Activated CD8-positive, alpha-beta memory T cell treated with anti-CD3 and anti-CD28 coated beads for 36 hours (primary cell): Measurements from ENCODE around the gene FAM180A. TPM values are rescaled to one million over a fixed set of nuclear protein-coding genes. Genes with fewer than 3 reads are reported as not detected.
"Not testable (repeated sequence)": the region's sequence is repeated elsewhere in the genome, so short reads cannot be mapped to it uniquely, and the experiment has no call there.

Experiments used
- CTCF ChIA-PET: fragments of 350-600 bp; sonication (Branson Sonifier 250); formaldehyde crosslinking; loops from one replicate; lab custom pipeline; 2021; ENCODE audit warnings: antibody characterized with exemption; lab: Charles Lee
- POLR2A ChIA-PET: fragments of 350-600 bp; sonication (Branson Sonifier 250); formaldehyde crosslinking; loops from one replicate; lab custom pipeline; 2021; ENCODE audit warnings: antibody characterized with exemption; lab: Charles Lee
- total RNA-seq, 2 experiments: library from RNA; stranded (reverse); gene quantifications; one replicate each; pipeline ENCODE4 v1.2.3, GENCODE V29; 2021

The FAM180A gene
- not detected for total RNA-seq

GRCh38 chr7:135748770-135749169 lies at the start of gene FAM180A:
TSS of gene FAM180A (minus strand) at chr7:135748813. CDS start at chr7:135748580, 233 bp downstream.
- ChIA-PET POLR2A (no interaction called here), CTCF (no interaction called here)

GRCh38 chr7:135798095-135798494 lies 49.5 kb upstream of the FAM180A start:
- POLR2A ChIA-PET = no interaction called here
- CTCF ChIA-PET = no interaction called here

DNA sequence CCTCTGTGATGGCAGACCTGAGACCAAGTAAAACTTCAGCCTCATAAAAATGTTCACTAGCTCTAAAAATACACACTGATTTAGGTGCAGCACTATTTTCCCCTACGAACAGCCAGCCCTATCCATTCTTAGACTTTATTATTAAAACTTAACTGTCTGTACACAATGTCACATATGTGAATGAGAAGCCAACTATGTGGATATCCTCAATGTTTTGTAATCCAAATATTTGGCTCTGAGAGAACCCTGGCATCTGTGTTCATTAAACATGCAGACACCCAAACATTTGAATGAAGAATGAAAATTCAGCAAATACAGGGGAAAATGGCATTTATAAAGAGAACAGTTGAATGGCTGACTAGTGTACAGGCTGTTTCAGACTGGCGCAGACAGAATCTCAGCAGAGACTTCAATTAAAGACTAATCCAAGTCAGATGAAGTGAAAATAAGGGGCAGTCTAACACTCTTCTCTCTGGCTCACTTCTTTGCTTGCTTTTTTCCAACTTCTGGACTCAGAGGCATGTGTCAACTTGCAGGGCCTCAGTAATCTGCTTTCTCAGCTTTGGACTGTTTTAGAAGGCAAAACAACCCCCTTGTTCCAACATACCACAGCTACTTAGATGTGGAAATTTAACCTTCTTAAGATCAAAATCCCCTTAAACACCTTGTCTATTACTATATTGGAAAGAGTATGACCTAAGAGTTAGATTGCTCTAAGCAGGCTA lies 47.4 kb upstream of the FAM180A start:
- CTCF ChIA-PET = no interaction called here
- POLR2A ChIA-PET = no interaction called here

- POLR2A ChIA-PET = no interaction called here
- CTCF ChIA-PET = no interaction called here
These were observed 45.2 kb upstream of the FAM180A start for GRCh38 chr7:135793841-135794240.

DNA sequence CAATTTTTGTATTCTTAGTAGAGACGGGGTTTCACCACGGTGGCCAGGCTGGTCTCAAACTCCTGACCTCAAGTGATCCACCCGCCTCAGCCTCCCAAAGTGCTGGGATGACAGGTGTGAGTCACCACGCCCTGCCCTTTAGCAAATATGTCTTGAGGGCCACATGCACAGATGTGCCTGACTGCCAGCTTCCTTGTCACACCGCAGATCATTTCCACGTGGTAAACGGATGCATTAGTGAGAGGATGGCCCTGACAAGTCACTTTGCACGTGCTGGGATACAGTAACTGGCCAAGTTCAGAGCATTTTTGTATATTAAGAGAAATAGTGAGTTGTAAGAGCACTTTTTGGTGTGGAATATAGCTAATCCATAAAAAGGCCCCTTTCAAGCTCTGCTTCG lies 44.3 kb upstream of the FAM180A start:
- CTCF ChIA-PET = no interaction called here
- POLR2A ChIA-PET = no interaction called here

DNA sequence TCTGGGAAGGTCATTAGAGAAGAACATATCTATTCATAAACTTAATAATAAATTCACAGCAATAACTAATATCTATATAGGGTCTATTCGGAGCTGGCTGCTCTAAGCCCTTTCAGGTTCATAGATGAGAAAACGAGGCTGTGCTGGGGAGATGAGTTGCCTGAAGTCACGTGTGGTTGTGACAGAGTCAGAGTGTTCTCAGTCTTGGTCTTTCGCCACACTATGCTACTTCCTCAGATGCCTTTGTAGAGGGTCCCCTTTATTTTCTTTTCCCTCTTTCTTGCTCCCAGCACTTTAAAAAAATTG lies 43.7 kb upstream of the FAM180A start:
- POLR2A ChIA-PET = no interaction called here
- CTCF ChIA-PET = no interaction called here

GRCh38 chr7:135791543-135792362 lies 43.1 kb upstream of the FAM180A start:
- ChIA-PET CTCF (no interaction called here), POLR2A (interaction anchor here (0.8 kb wide), 1 partner anchor 38 kb away, joined by 3 read pairs; no protein-coding TSS in a partner anchor)

GRCh38 chr7:135790371-135790977 lies 41.9 kb upstream of the FAM180A start:
- CTCF ChIA-PET = no interaction called here

GRCh38 chr7:135789956-135790355 lies 41.3 kb upstream of the FAM180A start:
- ChIA-PET POLR2A (no interaction called here), CTCF (no interaction called here)

More at GRCh38 chr7:135790371-135790977, 41.9 kb upstream of the FAM180A start:
- POLR2A ChIA-PET = no interaction called here

DNA sequence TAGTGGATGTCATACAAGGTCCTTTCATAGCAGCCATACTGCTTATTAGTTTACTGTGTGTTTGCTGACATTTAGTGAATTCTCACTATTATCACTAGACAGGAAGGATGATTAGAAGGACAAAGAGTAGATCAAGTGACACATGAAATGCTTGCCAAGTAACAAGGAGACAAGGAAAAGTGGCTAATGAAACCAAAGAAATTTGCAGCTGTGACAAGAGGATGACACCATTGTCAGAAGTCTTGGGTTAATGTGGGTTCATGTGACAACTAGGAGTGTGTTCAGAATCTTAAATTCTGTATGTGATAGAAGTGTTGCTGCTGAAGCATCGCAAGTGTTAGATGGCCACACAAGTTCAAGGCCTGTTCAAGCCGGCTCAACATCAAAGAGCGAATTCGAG lies 40.8 kb upstream of the FAM180A start:
- CTCF ChIA-PET = no interaction called here
- POLR2A ChIA-PET = no interaction called here

DNA sequence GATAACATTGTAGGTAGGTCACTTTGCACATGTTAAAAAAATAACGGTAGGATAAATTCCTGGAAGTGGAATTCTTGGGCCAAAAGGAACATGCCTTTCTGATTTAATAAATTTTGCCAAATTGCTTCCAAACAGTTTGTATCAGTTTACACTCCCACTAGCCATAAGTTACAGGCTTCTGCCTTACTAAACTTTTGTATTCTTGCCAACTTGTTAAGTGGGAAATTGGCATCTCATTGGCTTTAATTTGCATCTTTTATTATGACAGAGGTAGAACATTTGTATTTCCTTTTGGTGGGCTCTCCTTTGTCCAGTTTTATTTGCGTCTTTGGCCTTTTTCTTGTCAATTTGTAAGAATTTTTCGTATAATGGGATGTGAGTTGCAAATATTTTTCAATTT lies 38.3 kb upstream of the FAM180A start:
- ChIA-PET CTCF (no interaction called here), POLR2A (no interaction called here)

DNA sequence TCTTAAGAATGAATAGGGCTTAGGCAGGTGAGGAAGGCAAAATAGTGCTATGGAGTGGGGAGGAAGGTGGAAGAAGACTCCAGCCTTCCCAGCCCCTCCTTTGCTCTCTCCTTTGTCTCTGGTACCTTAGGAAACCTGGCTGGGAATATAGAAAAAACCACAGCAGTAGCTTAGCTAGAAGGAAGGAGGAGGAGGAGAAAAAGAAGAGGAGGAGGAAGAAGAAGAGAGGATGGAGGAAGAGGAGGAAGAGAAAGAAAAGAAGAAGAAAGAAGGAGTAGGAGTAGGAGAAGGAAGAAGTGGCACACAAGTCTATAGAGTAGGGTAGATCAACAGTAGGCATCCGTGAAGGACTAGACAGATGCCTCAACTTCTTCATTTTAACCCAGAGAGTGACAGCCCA lies 36.5 kb upstream of the FAM180A start:
- POLR2A ChIA-PET = no interaction called here
- CTCF ChIA-PET = no interaction called here

GRCh38 chr7:135784013-135784412 lies 35.4 kb upstream of the FAM180A start:
- POLR2A ChIA-PET = no interaction called here
- CTCF ChIA-PET = no interaction called here

- ChIA-PET POLR2A (no interaction called here), CTCF (no interaction called here)
These were observed 34.2 kb upstream of the FAM180A start for GRCh38 chr7:135782801-135783200.

DNA sequence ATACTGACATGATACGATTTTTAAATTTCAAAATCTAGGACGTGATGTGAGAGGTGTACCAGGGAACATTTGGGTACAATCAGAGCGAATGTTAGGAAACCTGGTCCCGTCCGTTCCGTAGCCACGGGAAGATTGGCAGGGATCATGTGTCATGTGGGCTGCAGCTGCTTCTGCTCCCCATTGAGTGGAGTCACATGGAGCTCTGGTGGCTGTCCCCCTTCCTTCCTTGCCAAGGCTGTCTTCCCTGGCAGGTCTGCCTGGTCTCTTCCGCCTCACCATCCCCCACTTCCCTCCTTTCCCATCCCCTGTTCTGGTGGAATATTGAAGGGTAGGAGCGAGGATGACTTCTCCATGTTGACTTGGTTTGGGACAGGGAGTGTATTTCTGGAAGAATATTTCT lies 33.8 kb upstream of the FAM180A start:
- ChIA-PET POLR2A (no interaction called here), CTCF (no interaction called here)

GRCh38 chr7:135777626-135778398 lies 29.2 kb upstream of the FAM180A start:
- CTCF ChIA-PET = no interaction called here
- POLR2A ChIA-PET = no interaction called here

- POLR2A ChIA-PET, CTCF ChIA-PET: not testable (repeated sequence)
These were observed 27.3 kb upstream of the FAM180A start for GRCh38 chr7:135775915-135776314.

GRCh38 chr7:135775230-135775629 lies 26.6 kb upstream of the FAM180A start:
- CTCF ChIA-PET = no interaction called here
- POLR2A ChIA-PET = no interaction called here

GRCh38 chr7:135774284-135774683 lies 25.7 kb upstream of the FAM180A start:
- CTCF ChIA-PET = no interaction called here
- POLR2A ChIA-PET = no interaction called here

DNA sequence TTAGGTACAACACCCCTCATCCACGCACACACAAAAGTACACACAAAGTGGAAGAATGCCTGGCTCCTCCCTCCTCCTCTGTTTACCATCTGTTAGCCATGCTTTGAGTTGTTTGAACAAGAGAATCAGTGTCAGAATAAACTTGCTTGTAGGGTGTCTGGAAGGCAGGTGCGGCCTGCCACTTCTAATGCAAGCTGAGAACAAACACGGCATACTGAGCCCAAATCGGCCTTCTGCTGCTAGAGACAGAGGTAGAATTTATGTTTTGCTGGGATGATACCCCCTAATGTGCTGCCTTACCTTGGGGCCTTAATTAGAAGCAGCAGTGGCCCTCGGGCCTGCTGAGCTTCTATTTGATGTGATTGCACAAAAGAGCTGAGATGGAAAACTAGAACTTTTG lies 24.9 kb upstream of the FAM180A start:
- ChIA-PET CTCF (no interaction called here), POLR2A (no interaction called here)
